ENCODE results near the gene SYNJ1.
"Not testable (repeated sequence)": the region's sequence is repeated elsewhere in the genome, so short reads cannot be mapped to it uniquely, and the experiment has no call there.

Gene SYNJ1, protein sequence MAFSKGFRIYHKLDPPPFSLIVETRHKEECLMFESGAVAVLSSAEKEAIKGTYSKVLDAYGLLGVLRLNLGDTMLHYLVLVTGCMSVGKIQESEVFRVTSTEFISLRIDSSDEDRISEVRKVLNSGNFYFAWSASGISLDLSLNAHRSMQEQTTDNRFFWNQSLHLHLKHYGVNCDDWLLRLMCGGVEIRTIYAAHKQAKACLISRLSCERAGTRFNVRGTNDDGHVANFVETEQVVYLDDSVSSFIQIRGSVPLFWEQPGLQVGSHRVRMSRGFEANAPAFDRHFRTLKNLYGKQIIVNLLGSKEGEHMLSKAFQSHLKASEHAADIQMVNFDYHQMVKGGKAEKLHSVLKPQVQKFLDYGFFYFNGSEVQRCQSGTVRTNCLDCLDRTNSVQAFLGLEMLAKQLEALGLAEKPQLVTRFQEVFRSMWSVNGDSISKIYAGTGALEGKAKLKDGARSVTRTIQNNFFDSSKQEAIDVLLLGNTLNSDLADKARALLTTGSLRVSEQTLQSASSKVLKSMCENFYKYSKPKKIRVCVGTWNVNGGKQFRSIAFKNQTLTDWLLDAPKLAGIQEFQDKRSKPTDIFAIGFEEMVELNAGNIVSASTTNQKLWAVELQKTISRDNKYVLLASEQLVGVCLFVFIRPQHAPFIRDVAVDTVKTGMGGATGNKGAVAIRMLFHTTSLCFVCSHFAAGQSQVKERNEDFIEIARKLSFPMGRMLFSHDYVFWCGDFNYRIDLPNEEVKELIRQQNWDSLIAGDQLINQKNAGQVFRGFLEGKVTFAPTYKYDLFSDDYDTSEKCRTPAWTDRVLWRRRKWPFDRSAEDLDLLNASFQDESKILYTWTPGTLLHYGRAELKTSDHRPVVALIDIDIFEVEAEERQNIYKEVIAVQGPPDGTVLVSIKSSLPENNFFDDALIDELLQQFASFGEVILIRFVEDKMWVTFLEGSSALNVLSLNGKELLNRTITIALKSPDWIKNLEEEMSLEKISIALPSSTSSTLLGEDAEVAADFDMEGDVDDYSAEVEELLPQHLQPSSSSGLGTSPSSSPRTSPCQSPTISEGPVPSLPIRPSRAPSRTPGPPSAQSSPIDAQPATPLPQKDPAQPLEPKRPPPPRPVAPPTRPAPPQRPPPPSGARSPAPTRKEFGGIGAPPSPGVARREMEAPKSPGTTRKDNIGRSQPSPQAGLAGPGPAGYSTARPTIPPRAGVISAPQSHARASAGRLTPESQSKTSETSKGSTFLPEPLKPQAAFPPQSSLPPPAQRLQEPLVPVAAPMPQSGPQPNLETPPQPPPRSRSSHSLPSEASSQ (N-terminal part only)

DNA sequence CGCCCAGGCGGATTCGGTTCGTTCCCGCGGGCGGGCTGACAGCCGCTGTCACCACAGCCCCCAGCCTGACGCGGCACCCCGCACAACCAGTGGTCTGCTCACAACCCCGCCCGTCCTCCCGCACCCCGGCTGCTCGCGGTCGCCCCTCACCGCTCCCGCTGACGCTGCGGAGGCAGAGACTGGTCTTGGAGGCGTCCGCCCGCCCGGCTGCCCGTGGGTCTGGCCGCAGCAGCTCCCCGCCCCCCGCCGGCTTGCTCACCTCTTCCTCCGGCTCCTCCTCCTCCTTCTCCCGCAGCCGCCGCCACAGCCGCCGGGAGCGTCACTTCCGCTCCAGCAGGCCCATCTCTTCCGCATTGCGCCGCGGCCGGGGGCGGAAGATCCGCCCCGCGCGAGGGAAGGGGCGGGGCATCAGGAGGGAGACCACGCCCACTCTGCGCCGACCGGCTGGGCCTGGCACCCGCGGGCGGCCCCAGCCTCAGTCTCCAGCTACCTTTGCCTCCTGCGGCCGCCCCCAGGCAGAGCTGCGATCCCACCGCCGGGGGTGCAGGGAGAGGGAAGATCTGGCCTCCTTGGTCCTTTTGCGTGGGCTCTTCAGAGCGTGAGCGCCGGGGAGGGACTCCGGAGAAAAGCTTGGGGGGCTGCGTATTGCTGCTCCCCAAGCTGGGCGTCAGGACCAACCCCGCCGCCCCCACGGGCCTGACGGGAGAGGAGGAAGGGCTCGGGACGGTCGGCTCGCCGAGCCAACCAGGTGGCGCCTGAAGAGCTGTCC is at the start of gene SYNJ1:
Gene SYNJ1 (minus strand): TSS at position 327 of the 769 bp plus-strand sequence. CDS start 1,118 bp downstream, outside the sequence.
- H3K9me3 Mint-ChIP-seq: no peaks in the 10 kb centered on the region
- H3K4me3 Mint-ChIP-seq: peak within 1 kb of the TSS; percentile 94 to 97
- ATAC-seq (peak; percentile 95), DNase-seq (peak; percentile 96 to 97)
- peak within 1 kb of the TSS; percentile 95 to 98 for H3K27ac Mint-ChIP-seq
- H3K27me3 Mint-ChIP-seq: no peaks in the 10 kb centered on the region
- H3K4me1 Mint-ChIP-seq: peaks cover 40% of the 10 kb centered on the region

GRCh38 chr21:32777269-32777668 is 49.5 kb upstream of the SYNJ1 start:
- ATAC-seq (peak; percentile 75), DNase-seq (no peak)
- H3K27ac Mint-ChIP-seq: no peak overlapping the region
- H3K4me3 Mint-ChIP-seq: no peak overlapping the region
- no peaks in the 10 kb centered on the region for H3K27me3 Mint-ChIP-seq
- no peaks in the 10 kb centered on the region for H3K9me3 Mint-ChIP-seq
- peaks cover 25% of the 10 kb centered on the region for H3K4me1 Mint-ChIP-seq

DNA sequence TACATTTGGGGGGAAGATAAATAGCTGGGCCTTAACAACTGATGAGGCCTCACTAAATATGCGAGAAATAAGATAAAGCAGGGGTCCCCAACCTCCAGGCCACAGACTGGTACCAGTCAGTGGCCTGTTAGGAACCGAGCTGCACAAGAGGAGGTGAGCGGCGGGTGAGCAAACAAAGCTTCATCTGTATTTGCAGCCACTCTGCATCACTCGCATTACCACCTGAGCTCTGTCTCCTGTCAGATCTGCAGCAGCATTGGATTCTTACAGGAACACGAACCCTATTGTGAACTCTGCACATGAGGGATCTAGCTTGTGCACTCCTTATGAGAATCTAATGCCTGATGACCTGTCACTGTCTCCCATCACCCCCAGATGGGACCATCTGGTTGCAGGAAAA is 48.9 kb upstream of the SYNJ1 start:
- DNase-seq: no peak
- no peaks in the 10 kb centered on the region for H3K9me3 Mint-ChIP-seq
- no peaks in the 10 kb centered on the region for H3K27me3 Mint-ChIP-seq
- peaks cover 20% of the 10 kb centered on the region for H3K4me1 Mint-ChIP-seq
- ATAC-seq: no peak
- H3K27ac Mint-ChIP-seq: peak overlapping the region in 1 of 2 donors; percentile 53
- no peak overlapping the region for H3K4me3 Mint-ChIP-seq

- Mint-ChIP-seq H3K4me3 (peak overlapping the region; percentile 98 to 99), H3K4me1 (peaks cover 35% of the 10 kb centered on the region), H3K27ac (peak overlapping the region; percentile 99 to 100)
- not testable (repeated sequence) for H3K27me3 Mint-ChIP-seq, H3K9me3 Mint-ChIP-seq, ATAC-seq, DNase-seq
Observed at GRCh38 chr21:32773048-32773344, 45.2 kb upstream of the SYNJ1 start.

DNA sequence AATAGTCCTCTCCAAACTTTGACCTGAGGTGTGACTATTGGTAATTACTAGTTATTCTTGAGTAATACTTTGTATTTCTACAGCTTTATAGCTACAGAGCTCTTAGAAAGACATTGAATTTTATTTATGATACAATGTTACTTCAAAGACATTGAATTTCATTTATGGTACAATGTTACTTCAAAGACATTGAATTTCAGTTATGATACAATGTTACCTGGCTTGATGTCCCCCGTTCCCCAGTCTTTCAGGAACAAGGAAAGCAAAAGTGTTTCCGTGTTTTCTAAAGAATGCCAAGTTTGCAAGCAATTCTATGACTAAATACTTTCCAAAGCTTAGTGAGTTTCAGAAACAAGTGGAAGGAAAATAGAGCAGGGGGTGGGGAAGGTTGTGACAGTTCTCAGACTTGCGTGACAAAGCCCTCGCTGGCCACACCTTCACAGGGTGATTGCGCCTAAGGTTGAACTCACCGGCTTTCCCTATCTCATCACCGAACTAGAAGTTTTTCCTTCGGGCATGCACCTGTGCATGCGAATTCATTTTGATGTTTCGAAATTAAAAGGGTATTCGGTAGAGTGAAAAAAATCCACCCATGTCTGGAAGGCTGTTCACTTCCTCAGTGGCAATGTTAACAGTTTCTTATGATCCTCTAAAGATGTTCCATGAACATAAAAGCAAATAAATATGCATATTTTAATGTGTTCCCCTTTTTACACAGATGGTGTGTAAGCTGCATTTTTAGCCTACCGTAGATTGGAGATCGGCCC is 44.7 kb upstream of the SYNJ1 start:
- H3K4me3 Mint-ChIP-seq: peak overlapping the region; percentile 98 to 99
- peak; percentile 44 to 52 for DNase-seq
- H3K27ac Mint-ChIP-seq: peak overlapping the region; percentile 99 to 100
- peaks cover 40% of the 10 kb centered on the region for H3K4me1 Mint-ChIP-seq
- ATAC-seq: peak; percentile 10
- peaks cover 0 to 3% of the 10 kb centered on the region in 2 donors for H3K9me3 Mint-ChIP-seq
- H3K27me3 Mint-ChIP-seq: no peaks in the 10 kb centered on the region

DNA sequence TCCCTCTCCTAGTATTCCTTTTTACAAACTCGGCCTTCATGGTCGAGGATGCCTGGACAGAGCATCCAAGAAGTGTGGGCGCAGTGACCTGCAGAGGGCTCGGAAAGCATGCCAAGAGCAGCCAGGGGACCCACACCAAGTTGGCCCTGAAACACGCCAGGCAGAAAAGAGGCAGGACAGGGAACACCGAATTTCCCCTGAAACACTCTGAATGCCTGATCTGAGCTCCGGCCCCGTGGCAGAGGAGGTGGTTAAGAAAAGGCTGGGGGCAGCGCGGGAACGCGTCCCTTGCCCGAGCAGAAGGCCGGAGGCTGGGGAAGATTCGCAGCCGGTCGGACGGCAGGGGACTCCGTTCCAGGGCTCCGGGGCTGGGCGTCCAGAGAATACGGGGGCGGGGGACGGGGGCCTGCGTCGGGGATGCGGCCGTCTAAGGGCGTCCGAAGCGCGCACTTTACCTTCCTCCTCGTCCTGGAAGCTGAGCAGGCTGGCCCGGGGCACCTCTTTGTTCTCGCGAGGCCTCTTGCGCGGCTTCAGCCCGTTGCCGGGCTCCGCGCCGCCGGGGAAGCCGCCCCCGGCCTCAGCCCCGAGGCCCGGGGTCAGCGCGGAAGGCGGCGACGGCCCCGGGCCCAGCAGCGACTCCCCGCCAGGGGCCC is 43.2 kb upstream of the SYNJ1 start:
- peak; percentile 58 for ATAC-seq
- DNase-seq: peak in 1 of 2 donors; percentile 62
- Mint-ChIP-seq H3K4me3 (peak overlapping the region; percentile 92 to 99), H3K27me3 (no peaks in the 10 kb centered on the region), H3K9me3 (peaks cover 0 to 3% of the 10 kb centered on the region in 2 donors), H3K4me1 (peaks cover 55% of the 10 kb centered on the region), H3K27ac (peak overlapping the region; percentile 84 to 97)

DNA sequence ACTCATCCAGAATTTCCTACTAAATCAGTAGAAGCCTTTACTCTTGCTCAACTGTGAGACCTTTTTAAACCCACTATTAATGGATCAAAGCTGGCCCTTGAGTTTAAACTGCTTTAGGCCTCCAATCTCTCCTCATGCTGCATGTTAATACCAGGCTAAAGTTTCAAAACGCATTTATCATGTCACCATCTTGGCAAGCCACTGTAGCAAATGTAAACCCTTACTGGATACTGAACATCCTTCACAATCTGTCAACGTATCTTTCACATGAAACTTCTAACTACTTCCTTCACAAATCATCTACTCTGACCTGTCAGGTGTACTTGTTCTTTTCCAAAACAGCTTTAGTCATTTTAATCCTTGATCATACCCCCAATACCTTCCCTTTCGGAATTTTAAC is 40.7 kb upstream of the SYNJ1 start:
- Mint-ChIP-seq H3K27ac (no peak overlapping the region), H3K4me1 (peaks cover 62% of the 10 kb centered on the region), H3K27me3 (no peaks in the 10 kb centered on the region), H3K9me3 (peaks cover 0 to 3% of the 10 kb centered on the region in 2 donors), H3K4me3 (peak overlapping the region; percentile 17 to 92)
- ATAC-seq (no peak), DNase-seq (no peak)

GRCh38 chr21:32765058-32765457 is 37.2 kb upstream of the SYNJ1 start:
- Mint-ChIP-seq H3K4me1 (peaks cover 52% of the 10 kb centered on the region), H3K27ac (peak overlapping the region; percentile 50 to 58), H3K9me3 (peaks cover 0 to 3% of the 10 kb centered on the region in 2 donors), H3K4me3 (no peak overlapping the region), H3K27me3 (no peaks in the 10 kb centered on the region)
- DNase-seq (no peak), ATAC-seq (no peak)

- Mint-ChIP-seq H3K27ac (no peak overlapping the region), H3K27me3 (no peaks in the 10 kb centered on the region), H3K9me3 (peaks cover 0 to 3% of the 10 kb centered on the region in 2 donors), H3K4me1 (peaks cover 47% of the 10 kb centered on the region), H3K4me3 (no peak overlapping the region)
- DNase-seq (no peak), ATAC-seq (no peak)
Observed at GRCh38 chr21:32764186-32764585, 36.4 kb upstream of the SYNJ1 start.

- no peak for DNase-seq
- Mint-ChIP-seq H3K27me3 (no peaks in the 10 kb centered on the region), H3K27ac (no peak overlapping the region), H3K4me1 (peaks cover 6% of the 10 kb centered on the region), H3K4me3 (no peak overlapping the region), H3K9me3 (no peaks in the 10 kb centered on the region)
- ATAC-seq: no peak
Observed at GRCh38 chr21:32757804-32758203, 30.0 kb upstream of the SYNJ1 start.

GRCh38 chr21:32756096-32756495 is 28.3 kb upstream of the SYNJ1 start:
- Mint-ChIP-seq H3K27me3 (no peaks in the 10 kb centered on the region), H3K4me3 (no peak overlapping the region), H3K27ac (no peak overlapping the region), H3K9me3 (no peaks in the 10 kb centered on the region), H3K4me1 (peaks cover 12% of the 10 kb centered on the region)
- no peak for ATAC-seq
- DNase-seq: no peak

- Mint-ChIP-seq H3K4me3 (no peak overlapping the region), H3K27ac (no peak overlapping the region), H3K4me1 (peaks cover 30% of the 10 kb centered on the region), H3K9me3 (no peaks in the 10 kb centered on the region), H3K27me3 (no peaks in the 10 kb centered on the region)
- ATAC-seq (no peak), DNase-seq (no peak)
Observed at GRCh38 chr21:32753818-32754585, 26.2 kb upstream of the SYNJ1 start.

- H3K4me3 Mint-ChIP-seq: no peak overlapping the region
- no peaks in the 10 kb centered on the region for H3K27me3 Mint-ChIP-seq
- ATAC-seq: no peak
- H3K4me1 Mint-ChIP-seq: peaks cover 49% of the 10 kb centered on the region
- H3K9me3 Mint-ChIP-seq: no peaks in the 10 kb centered on the region
- no peak overlapping the region for H3K27ac Mint-ChIP-seq
- no peak for DNase-seq
Observed at GRCh38 chr21:32750405-32750804, 22.6 kb upstream of the SYNJ1 start.

Data from stimulated activated naive CD8-positive, alpha-beta T cell treated with anti-CD3 and anti-CD28 coated beads, Interleukin-15, amount 100 ng/mL, for 72 hours (primary cell).